Parathyroid adenoma (tissue), 2 donors: ENCODE data around the gene FAP.
A peak's percentile ranks its signal among the peaks of the same experiment; 100 is the strongest.

Source experiments
- H2AFZ ChIP-seq: fragments of 300-600 bp; sonication (generic); one replicate; pipeline ENCODE4 v1.7.0; 2017; ENCODE audit warnings: antibody characterized with exemption, mild to moderate bottlenecking
- H3K27ac ChIP-seq: fragments of 300-600 bp; sonication (generic); one replicate; pipeline ENCODE4 v1.7.0; 2017
- H3K27me3 ChIP-seq: fragments of 300-600 bp; sonication (generic); one replicate; pipeline ENCODE4 v1.7.0; 2017; ENCODE audit warnings: low read length; ENCODE audit not compliant: control insufficient read depth, insufficient read depth
- H3K36me3 ChIP-seq: fragments of 300-600 bp; sonication (generic); one replicate; pipeline ENCODE4 v1.7.0; 2017; ENCODE audit warnings: low read length; ENCODE audit not compliant: control insufficient read depth, insufficient read depth
- H3K4me1 ChIP-seq: fragments of 300-600 bp; sonication (generic); one replicate; pipeline ENCODE4 v1.7.0; 2017; ENCODE audit warnings: control low read depth
- H3K4me2 ChIP-seq: fragments of 300-600 bp; sonication (generic); one replicate; pipeline ENCODE4 v1.7.0; 2017; ENCODE audit warnings: low read length
- H3K4me3 ChIP-seq: fragments of 300-600 bp; sonication (generic); one replicate; pipeline ENCODE4 v1.7.0; 2017; ENCODE audit warnings: low read depth, low read length
- H3K79me2 ChIP-seq: fragments of 300-600 bp; sonication (generic); one replicate; pipeline ENCODE4 v1.7.0; 2017; ENCODE audit warnings: control low read depth
- H3K9ac ChIP-seq: fragments of 300-600 bp; sonication (generic); one replicate; pipeline ENCODE4 v1.7.0; 2017; ENCODE audit warnings: mild to moderate bottlenecking
- H3K9me3 ChIP-seq: fragments of 300-600 bp; sonication (generic); one replicate; pipeline ENCODE4 v1.7.0; 2017; ENCODE audit warnings: low read length; ENCODE audit not compliant: control insufficient read depth
- TF ChIP-seq, protein P1 (sequence below): fragments of 300-600 bp; sonication (generic); IDR thresholded peaks from one replicate; pipeline ENCODE4 v1.7.0; 2017; ENCODE audit warnings: antibody characterized with exemption, mild to moderate bottlenecking
- donor health status: primary hyperparathyroidism.

FAP gene

GRCh38 chr2:162149466-162149865, 93.8 kb downstream of the FAP start:
- Histone ChIP-seq H3K4me3 (no peak overlapping the region), H3K9me3 (no peaks in the 10 kb centered on the region)
- TF ChIP-seq, protein P1, sequence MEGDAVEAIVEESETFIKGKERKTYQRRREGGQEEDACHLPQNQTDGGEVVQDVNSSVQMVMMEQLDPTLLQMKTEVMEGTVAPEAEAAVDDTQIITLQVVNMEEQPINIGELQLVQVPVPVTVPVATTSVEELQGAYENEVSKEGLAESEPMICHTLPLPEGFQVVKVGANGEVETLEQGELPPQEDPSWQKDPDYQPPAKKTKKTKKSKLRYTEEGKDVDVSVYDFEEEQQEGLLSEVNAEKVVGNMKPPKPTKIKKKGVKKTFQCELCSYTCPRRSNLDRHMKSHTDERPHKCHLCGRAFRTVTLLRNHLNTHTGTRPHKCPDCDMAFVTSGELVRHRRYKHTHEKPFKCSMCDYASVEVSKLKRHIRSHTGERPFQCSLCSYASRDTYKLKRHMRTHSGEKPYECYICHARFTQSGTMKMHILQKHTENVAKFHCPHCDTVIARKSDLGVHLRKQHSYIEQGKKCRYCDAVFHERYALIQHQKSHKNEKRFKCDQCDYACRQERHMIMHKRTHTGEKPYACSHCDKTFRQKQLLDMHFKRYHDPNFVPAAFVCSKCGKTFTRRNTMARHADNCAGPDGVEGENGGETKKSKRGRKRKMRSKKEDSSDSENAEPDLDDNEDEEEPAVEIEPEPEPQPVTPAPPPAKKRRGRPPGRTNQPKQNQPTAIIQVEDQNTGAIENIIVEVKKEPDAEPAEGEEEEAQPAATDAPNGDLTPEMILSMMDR: no peak

GRCh38 chr2:162148956-162149355, 94.3 kb downstream of the FAP start:
- H3K4me2 ChIP-seq: no peak overlapping the region
- H3K9ac ChIP-seq: no peak overlapping the region
- no peak overlapping the region for H2AFZ ChIP-seq
- H3K36me3 ChIP-seq: no peaks in the 10 kb centered on the region
- TF ChIP-seq, protein P1: no peak
- H3K4me3 ChIP-seq: no peak overlapping the region
- no peaks in the 10 kb centered on the region for H3K9me3 ChIP-seq
- no peaks in the 10 kb centered on the region for H3K27me3 ChIP-seq
- no peaks in the 10 kb centered on the region for H3K79me2 ChIP-seq
- H3K27ac ChIP-seq: no peak overlapping the region
- peaks cover 5% of the 10 kb centered on the region for H3K4me1 ChIP-seq

More at GRCh38 chr2:162149466-162149865, 93.8 kb downstream of the FAP start:
- Histone ChIP-seq H3K9ac (no peak overlapping the region), H2AFZ (no peak overlapping the region), H3K79me2 (no peaks in the 10 kb centered on the region), H3K27ac (no peak overlapping the region), H3K4me2 (no peak overlapping the region), H3K36me3 (no peaks in the 10 kb centered on the region), H3K27me3 (no peaks in the 10 kb centered on the region), H3K4me1 (peaks cover 5% of the 10 kb centered on the region)

DNA sequence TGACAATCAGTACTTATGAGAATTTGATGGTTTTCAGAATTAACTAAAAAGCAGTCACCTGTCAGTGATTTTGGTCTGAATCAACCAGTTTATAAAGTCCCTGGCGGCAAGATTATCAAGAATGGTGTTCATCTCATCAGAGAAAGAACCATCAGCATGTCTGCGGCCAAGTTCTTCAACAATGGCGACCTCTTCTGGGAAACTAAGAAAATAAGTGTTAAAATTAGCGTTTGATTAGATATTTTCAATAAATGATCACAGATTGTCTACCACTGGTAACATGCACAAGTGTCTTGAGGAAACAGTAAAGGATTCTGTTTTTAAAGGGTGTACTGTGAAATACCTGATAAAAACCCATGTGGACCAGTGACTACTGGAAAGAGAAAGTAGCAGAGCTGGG, 99.3 kb downstream of the FAP start:
- TF ChIP-seq, protein P1: no peak
- Histone ChIP-seq H3K9ac (no peak overlapping the region), H3K4me2 (no peak overlapping the region), H3K36me3 (no peaks in the 10 kb centered on the region), H3K27me3 (no peaks in the 10 kb centered on the region), H3K27ac (no peak overlapping the region), H3K4me3 (no peak overlapping the region), H3K4me1 (no peaks in the 10 kb centered on the region), H3K79me2 (no peaks in the 10 kb centered on the region), H2AFZ (no peak overlapping the region), H3K9me3 (no peaks in the 10 kb centered on the region)

- no peak overlapping the region for H3K9ac ChIP-seq
- no peaks in the 10 kb centered on the region for H3K79me2 ChIP-seq
- H3K27ac ChIP-seq: no peak overlapping the region
- TF ChIP-seq, protein P1: no peak
- no peak overlapping the region for H3K4me3 ChIP-seq
- H3K4me2 ChIP-seq: no peak overlapping the region
- H3K27me3 ChIP-seq: no peaks in the 10 kb centered on the region
- no peaks in the 10 kb centered on the region for H3K36me3 ChIP-seq
- no peaks in the 10 kb centered on the region for H3K4me1 ChIP-seq
- no peaks in the 10 kb centered on the region for H3K9me3 ChIP-seq
- H2AFZ ChIP-seq: no peak overlapping the region
These were observed 104.9 kb downstream of the FAP start for GRCh38 chr2:162138310-162138709.

- Histone ChIP-seq H3K36me3 (no peaks in the 10 kb centered on the region), H3K4me2 (no peak overlapping the region), H3K9ac (no peak overlapping the region), H3K27ac (no peak overlapping the region), H3K27me3 (no peaks in the 10 kb centered on the region), H3K4me3 (no peak overlapping the region), H3K9me3 (no peaks in the 10 kb centered on the region), H3K79me2 (no peaks in the 10 kb centered on the region), H2AFZ (peak overlapping the region; percentile 13), H3K4me1 (peaks cover 30% of the 10 kb centered on the region)
- TF ChIP-seq, protein P1: no peak
These were observed 115.8 kb downstream of the FAP start for GRCh38 chr2:162127422-162127821.
